Smooth muscle cell (in vitro differentiated cells): ENCODE measurements around the gene ANGPT4. TPM values are rescaled to one million over a fixed set of nuclear protein-coding genes. Genes with fewer than 3 reads are reported as not detected.
"Not testable (repeated sequence)": the region's sequence is repeated elsewhere in the genome, so short reads cannot be mapped to it uniquely, and the experiment has no call there.

Source experiments
- DNase-seq: peaks from one replicate; lab custom pipeline; 2025; ENCODE audit not compliant: unreplicated experiment; lab: John Stamatoyannopoulos, UW
- H2AFZ ChIP-seq: fragments of 200-600 bp; sonication (generic); 2 replicates; pipeline ENCODE4 v1.6.0; 2016; ENCODE audit warnings: antibody characterized with exemption, low read depth, mild to moderate bottlenecking
- H3F3A ChIP-seq: fragments of 200-600 bp; sonication (generic); 2 replicates; pipeline ENCODE4 v1.6.0; 2017; ENCODE audit warnings: antibody characterized with exemption, low read depth
- H3K27ac ChIP-seq: fragments of 200-600 bp; sonication (generic); 2 replicates; pipeline ENCODE4 v1.5.1; 2016; ENCODE audit warnings: low read depth, mild to moderate bottlenecking
- H3K27me3 ChIP-seq: fragments of 200-600 bp; sonication (generic); 2 replicates; pipeline ENCODE4 v1.6.1; 2016; ENCODE audit warnings: low read depth, mild to moderate bottlenecking
- H3K36me3 ChIP-seq: fragments of 200-600 bp; sonication (generic); 2 replicates; pipeline ENCODE4 v1.5.1; 2016; ENCODE audit warnings: low read depth
- H3K4me1 ChIP-seq: fragments of 200-600 bp; sonication (generic); 2 replicates; pipeline ENCODE4 v1.5.1; 2016; ENCODE audit warnings: low read depth
- H3K4me2 ChIP-seq: fragments of 200-600 bp; sonication (generic); 2 replicates; pipeline ENCODE4 v1.6.0; 2016; ENCODE audit warnings: mild to moderate bottlenecking
- H3K4me3 ChIP-seq: fragments of 200-600 bp; sonication (generic); 2 replicates; pipeline ENCODE4 v1.5.1; 2016; ENCODE audit warnings: mild to moderate bottlenecking
- H3K79me2 ChIP-seq: fragments of 200-600 bp; sonication (generic); 2 replicates; pipeline ENCODE4 v1.6.0; 2016; ENCODE audit warnings: low read depth, mild to moderate bottlenecking
- H3K9ac ChIP-seq: fragments of 200-600 bp; sonication (generic); 2 replicates; pipeline ENCODE4 v1.6.0; 2016; ENCODE audit warnings: low read depth
- H3K9me3 ChIP-seq: fragments of 200-600 bp; sonication (generic); replicated peaks from 2 replicates; pipeline ENCODE4 v1.5.1; 2016; ENCODE audit warnings: low read depth
- H4K20me1 ChIP-seq: fragments of 200-600 bp; sonication (generic); 2 replicates; pipeline ENCODE4 v1.6.0; 2016; ENCODE audit warnings: low read depth
- CTCF ChIP-seq: fragments of 200-600 bp; sonication (generic); IDR thresholded peaks from 2 replicates; pipeline ENCODE4 v1.5.1; 2017; ENCODE audit warnings: borderline replicate concordance, mild to moderate bottlenecking, antibody characterized with exemption; ENCODE audit not compliant: insufficient read depth, poor library complexity, severe bottlenecking
- WGBS: methylation state at CpG from one replicate; pipeline ENCODE4 v1.1.7; 2016; ENCODE audit warnings: low lambda C conversion rate; 5-methylcytosine and 5-hydroxymethylcytosine counted together
- polyA plus RNA-seq: library from polyadenylated mRNA; unstranded; fragments of >200 nt; fragmentation: Nextera tagmentation; extraction: Ambion mirVana; gene quantifications from 2 replicates; pipeline ENCODE4 v1.2.1, GENCODE V29; 2016
- total RNA-seq: library from RNA; depleted of rRNA; stranded (reverse); fragments of >200 nt; gene quantifications from 2 replicates; pipeline ENCODE4 v1.2.3, GENCODE V29; 2014

The ANGPT4 gene
- total and polyA plus RNA-seq, 2 experiments from 2014 or later: 0.39 TPM; not detected in 1

- no peak for TF ChIP-seq CTCF
- no peak overlapping the region for H3K27ac ChIP-seq
Measured at GRCh38 chr20:904039-904545, 12.0 kb downstream of the ANGPT4 start.

GRCh38 chr20:897436-897835 lies 18.7 kb downstream of the ANGPT4 start:
- H3K79me2 ChIP-seq, H3K9ac ChIP-seq, H3K4me2 ChIP-seq, H3K27me3 ChIP-seq, H3K9me3 ChIP-seq, H3K4me1 ChIP-seq, H3K27ac ChIP-seq, H4K20me1 ChIP-seq, DNase-seq, H3F3A ChIP-seq, H2AFZ ChIP-seq, H3K4me3 ChIP-seq, H3K36me3 ChIP-seq: not testable (repeated sequence)
- WGBS: 92% methylated on average over 6 of the region's 6 CpGs

More at GRCh38 chr20:904039-904545, 12.0 kb downstream of the ANGPT4 start:
- no peaks in the 10 kb centered on the region for H3K36me3 ChIP-seq
- no peaks in the 10 kb centered on the region for H4K20me1 ChIP-seq
- 82% methylated on average over 2 of the region's 2 CpGs for WGBS
- H3K9ac ChIP-seq: no peak overlapping the region
- H3K79me2 ChIP-seq: no peaks in the 10 kb centered on the region
- DNase-seq: no peak
- no peak overlapping the region for H3K4me3 ChIP-seq
- H3K4me1 ChIP-seq: no peaks in the 10 kb centered on the region
- H3K4me2 ChIP-seq: no peak overlapping the region
- no peak overlapping the region for H2AFZ ChIP-seq
- no peaks in the 10 kb centered on the region for H3K27me3 ChIP-seq
- H3K9me3 ChIP-seq: no peaks in the 10 kb centered on the region
- H3F3A ChIP-seq: no peaks in the 10 kb centered on the region

GRCh38 chr20:896501-897025 lies 19.6 kb downstream of the ANGPT4 start:
- Histone ChIP-seq H3K9ac (no peak overlapping the region), H3K27ac (no peak overlapping the region), H4K20me1 (no peaks in the 10 kb centered on the region), H3F3A (no peaks in the 10 kb centered on the region), H3K4me2 (no peak overlapping the region), H3K79me2 (no peaks in the 10 kb centered on the region), H3K36me3 (no peaks in the 10 kb centered on the region), H2AFZ (no peak overlapping the region), H3K27me3 (no peaks in the 10 kb centered on the region), H3K4me1 (no peaks in the 10 kb centered on the region), H3K4me3 (no peak overlapping the region), H3K9me3 (no peaks in the 10 kb centered on the region)
- no peak for DNase-seq
- 65% methylated on average over 6 of the region's 6 CpGs for WGBS
- TF ChIP-seq CTCF: no peak

GRCh38 chr20:892371-892770 lies 23.8 kb downstream of the ANGPT4 start:
- WGBS: 92% methylated on average over 5 of the region's 5 CpGs
- H3K4me2 ChIP-seq, H4K20me1 ChIP-seq, H2AFZ ChIP-seq, H3K27ac ChIP-seq, H3K9ac ChIP-seq, DNase-seq, H3K36me3 ChIP-seq, H3K4me1 ChIP-seq, H3K4me3 ChIP-seq, H3F3A ChIP-seq, H3K79me2 ChIP-seq, H3K27me3 ChIP-seq, H3K9me3 ChIP-seq: not testable (repeated sequence)

- H3K79me2 ChIP-seq: no peaks in the 10 kb centered on the region
- 75% methylated on average over 4 of the region's 4 CpGs for WGBS
- peaks cover 5% of the 10 kb centered on the region for H3K27me3 ChIP-seq
- no peaks in the 10 kb centered on the region for H3K4me1 ChIP-seq
- H3K4me3 ChIP-seq: no peak overlapping the region
- no peak overlapping the region for H3K27ac ChIP-seq
- H3K9ac ChIP-seq: no peak overlapping the region
- no peak for DNase-seq
- no peak overlapping the region for H3K4me2 ChIP-seq
- H3K36me3 ChIP-seq: no peaks in the 10 kb centered on the region
- no peaks in the 10 kb centered on the region for H3K9me3 ChIP-seq
- TF ChIP-seq CTCF: no peak
- H4K20me1 ChIP-seq: no peaks in the 10 kb centered on the region
- H3F3A ChIP-seq: no peaks in the 10 kb centered on the region
- no peak overlapping the region for H2AFZ ChIP-seq
Measured at GRCh38 chr20:891706-892080, 24.4 kb downstream of the ANGPT4 start.
